GM19463 (cell line): ENCODE data around the gene TTBK2.
"Not testable (repeated sequence)": the region's sequence is repeated elsewhere in the genome, so short reads cannot be mapped to it uniquely, and the experiment has no call there.

Source experiments
- ATAC-seq: cut with Tn5 transposase; IDR thresholded peaks from one replicate; pipeline ENCODE4 v1.9.1; 2021; ENCODE audit warnings: mild to moderate bottlenecking, moderate library complexity; ENCODE audit not compliant: unreplicated experiment

The TTBK2 gene

DNA sequence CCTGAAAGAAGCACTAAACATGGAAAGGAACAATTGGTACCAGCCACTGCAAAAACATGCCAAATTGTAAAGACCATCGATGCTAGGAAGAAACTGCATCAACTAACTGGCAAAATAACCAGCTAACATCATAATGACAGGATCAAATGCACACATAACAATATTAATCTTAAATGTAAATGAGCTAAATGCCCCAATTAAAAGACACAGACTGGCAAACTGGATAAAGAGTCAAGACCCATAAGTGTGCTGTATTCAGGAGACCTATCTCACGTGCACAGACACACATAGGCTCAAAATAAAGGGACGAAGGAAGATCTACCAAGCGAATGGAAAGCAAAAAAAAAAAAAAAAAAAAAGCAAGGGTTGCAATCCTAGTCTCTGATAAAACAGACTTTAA lies 154.5 kb downstream of the TTBK2 start:
- ATAC-seq, result not testable (repeated sequence)

DNA sequence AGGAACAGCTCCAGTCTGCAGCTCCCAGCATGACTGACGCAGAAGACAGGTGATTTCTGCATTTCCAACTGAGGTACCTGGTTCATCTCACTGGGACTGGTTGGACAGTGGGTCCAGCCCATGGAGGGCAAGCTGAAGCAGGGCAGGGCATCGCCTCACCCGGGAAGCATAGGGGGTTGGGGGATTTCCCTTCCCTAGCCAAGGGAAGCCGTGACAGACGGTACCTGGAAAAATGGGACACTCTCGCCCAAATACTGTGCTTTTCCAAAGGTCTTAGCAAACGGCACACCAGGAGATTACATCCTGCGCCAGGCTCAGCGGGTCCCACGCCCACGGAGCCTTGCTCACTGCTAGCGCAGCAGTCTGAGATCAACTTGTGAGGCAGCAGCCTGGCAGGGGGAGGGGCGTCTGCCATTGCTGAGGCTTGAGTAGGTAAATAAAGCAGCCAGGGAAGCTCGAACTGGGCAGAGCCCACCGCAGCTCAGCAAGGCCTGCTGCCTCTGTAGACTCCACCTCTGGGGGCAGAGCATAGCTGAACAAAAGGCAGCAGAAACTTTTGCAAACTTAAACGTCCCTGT lies 156.3 kb downstream of the TTBK2 start:
- not testable (repeated sequence) for ATAC-seq

- not testable (repeated sequence) for ATAC-seq
Observed at GRCh38 chr15:42761813-42762212, 158.8 kb downstream of the TTBK2 start.

DNA sequence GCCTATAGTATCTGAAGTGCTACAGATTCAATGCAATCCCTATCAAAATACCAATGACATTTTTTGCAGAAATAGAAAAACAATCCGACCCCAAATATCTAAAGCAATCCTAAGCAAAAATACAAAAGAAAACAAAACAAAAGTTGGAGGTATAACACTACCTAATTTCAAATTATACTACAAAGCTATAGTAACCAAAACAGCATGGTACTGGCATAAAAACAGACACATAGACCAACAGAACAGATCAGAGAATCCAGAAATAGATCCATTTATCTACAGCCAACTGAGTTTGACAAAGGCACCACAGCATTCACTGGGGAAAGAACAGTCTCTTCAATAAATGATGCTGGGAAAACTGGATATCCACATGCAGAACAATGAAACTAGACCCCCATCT lies 159.8 kb downstream of the TTBK2 start:
- no peak for ATAC-seq

DNA sequence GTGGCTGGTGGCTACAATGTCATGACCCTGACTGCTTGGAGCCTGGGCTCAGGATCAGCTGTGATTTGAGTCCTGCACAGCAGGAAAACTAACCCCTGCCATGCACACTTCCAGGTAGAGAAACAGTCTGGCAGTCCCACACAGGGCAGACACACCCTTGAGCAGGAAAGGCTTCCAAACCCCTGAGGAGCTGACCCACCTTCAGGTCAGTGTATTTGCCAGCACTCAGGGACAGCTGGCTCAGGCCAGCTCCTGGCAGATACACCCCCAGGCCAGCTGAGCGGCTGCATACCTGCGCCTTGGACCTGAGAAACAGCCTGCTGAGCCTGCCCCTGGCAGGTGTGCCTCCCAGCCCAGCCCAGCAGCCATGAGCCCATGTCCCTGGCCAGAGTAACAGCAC lies 161.5 kb downstream of the TTBK2 start:
- ATAC-seq, result no peak

DNA sequence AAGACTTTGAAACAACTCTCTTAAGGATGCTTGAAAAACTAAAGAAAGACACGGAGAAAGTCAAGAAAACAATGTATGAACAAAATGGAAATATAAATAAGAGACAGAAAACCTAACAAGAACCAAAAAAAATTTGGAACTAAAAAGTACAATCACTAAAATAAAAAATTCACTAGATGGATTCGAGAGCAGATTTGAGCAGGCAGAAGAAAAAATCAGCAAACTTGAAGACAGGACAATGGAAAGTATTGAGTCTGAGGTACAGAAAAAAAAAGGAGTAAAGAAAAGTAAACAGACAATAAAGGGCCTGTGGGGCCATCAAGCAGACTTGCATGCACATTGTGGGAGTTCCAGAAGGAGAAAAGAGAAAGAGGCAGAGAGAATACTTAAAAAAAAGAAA lies 170.3 kb downstream of the TTBK2 start:
- no peak for ATAC-seq

GRCh38 chr15:42749266-42749665 lies 171.3 kb downstream of the TTBK2 start:
- no peak for ATAC-seq

- no peak for ATAC-seq
Observed at GRCh38 chr15:42744195-42744594, 176.4 kb downstream of the TTBK2 start.

- ATAC-seq, result no peak
Observed at GRCh38 chr15:42742149-42742548, 178.4 kb downstream of the TTBK2 start.

DNA sequence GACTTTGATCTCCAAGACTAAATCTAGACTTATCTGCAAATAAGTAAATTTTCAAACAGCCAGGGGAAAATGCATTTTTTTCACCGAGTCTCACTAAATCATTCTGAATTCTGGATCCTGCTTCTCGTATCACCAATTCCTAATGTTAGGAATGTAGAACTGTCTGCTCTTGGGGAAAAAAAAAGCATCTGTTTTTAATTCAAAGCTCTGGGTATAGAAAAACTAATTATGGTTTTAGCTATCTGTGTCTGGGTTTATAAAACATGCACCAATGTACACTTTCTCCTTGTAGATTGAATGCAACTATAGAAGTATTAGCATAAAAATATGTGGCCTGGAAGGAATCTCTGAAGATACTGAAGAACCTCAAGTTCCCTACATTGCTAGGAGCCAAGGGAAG lies 178.9 kb downstream of the TTBK2 start:
- ATAC-seq, result no peak

DNA sequence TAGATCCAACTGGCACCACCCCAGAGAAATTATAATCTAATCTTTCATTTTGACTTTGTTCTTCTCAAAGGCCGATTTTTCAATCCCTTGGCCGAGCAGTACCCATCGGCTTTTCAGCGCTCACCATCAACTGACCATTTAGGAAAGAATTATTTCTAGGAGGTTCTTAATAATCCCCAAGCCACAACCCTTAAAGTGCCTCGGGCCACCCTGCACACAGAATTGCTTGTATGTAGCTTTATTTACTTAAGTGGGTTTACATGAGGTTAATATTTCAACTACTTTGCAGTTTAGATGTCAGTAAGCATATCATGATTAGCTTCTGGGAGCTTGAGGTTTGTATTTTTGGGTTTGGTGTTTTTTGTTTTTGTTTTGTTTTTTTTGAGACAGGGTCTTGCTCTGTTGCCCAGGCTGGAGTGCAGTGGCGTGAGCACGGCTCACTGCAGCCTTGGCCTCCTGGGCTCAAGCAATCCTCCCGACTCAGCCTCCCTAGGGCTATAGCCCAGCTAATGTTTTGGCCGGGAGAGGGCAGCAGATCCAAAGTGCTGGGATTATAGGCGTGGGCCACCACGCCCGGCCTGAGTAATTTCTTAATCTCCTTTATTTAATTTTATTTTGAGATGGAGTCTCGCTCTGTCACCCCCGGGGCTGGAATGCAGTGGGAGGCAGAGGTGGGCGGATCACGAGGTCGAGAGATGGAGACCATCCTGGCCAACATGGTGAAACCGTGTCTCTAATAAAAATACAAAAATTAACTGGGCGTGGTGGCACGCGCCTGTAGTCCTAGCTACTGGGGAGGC lies 182.8 kb downstream of the TTBK2 start:
- no peak for ATAC-seq

GRCh38 chr15:42736793-42737528 lies 183.6 kb downstream of the TTBK2 start, which contains the start of gene CDAN1:
TSS of gene CDAN1 (minus strand) at chr15:42737128. CDS start at chr15:42737102, 26 bp downstream.
- ATAC-seq, result peak; percentile 86

- peak; percentile 34 for ATAC-seq
Observed at GRCh38 chr15:42736178-42736792, 184.3 kb downstream of the TTBK2 start.

DNA sequence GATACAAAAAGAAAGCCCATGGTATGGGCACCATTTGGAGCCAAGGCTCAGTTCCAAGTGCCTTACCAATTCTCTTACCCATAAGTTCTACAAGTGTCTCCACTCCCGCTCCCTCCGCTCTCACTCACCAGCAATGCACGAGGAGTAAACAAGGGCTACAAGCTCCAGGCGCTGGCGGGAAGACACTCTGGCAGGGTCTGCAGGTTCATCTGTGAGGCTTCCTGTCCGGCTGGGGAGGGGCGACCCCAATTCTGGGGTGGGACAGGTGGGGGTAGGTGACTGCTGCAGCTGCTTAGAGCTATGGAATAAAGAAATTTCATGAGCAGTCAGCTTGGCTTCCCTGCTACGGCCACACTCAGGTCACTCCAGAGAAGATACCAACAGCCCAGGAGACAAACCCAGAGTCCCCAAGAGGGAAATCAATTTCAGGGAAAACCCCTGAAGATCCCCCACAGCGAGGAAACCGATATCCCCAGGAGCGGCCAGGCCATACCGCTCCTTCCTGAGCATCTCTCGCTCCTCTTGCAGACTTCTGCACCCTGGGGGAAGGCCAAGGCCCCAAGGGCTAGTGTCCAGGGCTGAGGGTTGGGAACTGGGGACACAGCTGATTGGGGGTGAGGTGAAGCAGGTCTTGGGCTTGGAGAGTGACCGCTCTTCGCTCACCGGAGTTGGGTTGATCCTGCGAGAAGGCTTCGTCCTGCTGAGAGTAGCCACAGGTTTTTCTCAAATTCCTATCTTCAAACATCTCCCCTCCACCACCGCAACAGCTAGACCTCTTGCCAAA lies 185.0 kb downstream of the TTBK2 start:
- ATAC-seq, result no peak

DNA sequence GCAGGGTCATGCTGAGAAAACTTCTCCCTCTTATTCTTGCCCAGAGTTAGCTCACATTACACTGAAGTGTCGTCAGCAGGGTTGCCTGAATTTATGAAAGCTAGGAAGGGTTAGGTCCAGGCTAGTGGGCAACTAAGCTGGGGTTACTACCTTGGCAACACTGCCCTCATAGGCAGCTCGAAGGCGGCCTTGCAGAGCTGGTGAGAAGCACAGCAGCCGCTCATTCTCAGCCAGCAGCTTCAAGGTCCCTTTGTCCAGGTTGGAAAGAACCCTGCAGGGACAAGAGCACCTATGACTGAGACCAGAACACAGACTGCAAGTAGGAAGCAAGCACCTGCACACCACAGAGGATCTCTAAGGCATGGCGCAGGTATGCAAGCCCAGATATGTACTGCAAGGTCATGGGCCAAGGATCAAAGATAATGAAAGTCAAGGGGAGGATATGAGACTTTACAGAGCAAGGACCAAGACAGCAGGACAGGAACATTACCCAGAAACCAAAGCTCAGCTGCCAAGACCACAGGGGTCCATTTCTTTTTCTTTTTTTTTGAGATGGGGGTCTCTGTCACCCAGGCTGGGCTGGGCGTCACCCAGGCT lies 186.4 kb downstream of the TTBK2 start:
- ATAC-seq, result no peak

DNA sequence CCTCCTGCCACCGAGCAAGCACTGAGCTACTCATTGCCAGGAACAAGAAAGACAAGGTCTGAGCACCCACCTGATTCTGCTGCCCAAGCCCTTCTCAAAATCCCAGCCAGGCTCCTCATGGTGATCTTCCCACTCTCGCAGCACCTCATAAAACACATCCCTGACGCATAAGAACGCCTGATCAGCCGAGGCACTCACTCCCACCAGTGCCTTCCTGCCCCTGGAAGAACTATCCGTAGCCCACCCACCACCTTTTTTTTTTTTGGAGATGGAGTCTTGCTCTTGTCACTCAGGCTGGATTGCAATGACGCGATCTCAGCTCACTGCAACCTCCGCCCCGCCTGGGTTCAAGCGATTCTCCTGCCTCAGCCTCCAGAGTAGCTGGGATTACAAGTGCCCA lies 187.6 kb downstream of the TTBK2 start:
- no peak for ATAC-seq

DNA sequence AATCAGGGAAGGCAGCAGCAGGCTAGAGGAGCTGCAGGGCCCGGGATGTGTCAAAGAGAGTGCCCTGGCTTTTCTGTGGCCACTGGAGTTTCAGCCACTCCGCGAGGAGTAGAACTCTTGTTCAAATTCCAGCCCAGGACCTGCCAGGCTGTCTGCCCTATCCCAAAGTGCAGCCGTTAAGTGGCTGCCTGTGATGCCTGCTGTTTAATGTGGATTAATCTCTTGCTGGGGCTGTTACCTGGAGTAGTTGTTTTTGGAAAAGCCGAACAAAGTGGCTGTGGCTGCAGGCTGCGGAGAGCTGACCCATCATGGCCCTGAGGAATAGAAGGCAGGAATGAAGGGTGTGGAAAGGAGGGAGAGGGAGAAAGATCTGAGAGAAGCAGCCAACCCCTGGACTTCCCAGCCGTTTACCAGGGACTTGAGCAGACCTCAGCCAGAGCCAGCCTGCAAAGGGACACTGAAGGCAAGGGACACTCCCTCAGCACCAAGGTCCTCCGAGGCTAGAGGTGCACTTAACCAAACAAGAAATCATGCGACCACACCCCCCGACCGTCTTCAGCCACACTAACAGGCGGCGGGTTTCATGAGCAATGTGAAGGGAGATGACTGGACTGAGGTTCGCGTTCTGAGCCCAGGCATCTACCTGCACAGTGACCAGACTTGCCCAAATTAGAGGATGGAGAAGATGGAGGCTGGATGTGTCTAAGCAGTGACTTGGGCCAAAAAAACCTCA lies 188.3 kb downstream of the TTBK2 start:
- no peak for ATAC-seq

DNA sequence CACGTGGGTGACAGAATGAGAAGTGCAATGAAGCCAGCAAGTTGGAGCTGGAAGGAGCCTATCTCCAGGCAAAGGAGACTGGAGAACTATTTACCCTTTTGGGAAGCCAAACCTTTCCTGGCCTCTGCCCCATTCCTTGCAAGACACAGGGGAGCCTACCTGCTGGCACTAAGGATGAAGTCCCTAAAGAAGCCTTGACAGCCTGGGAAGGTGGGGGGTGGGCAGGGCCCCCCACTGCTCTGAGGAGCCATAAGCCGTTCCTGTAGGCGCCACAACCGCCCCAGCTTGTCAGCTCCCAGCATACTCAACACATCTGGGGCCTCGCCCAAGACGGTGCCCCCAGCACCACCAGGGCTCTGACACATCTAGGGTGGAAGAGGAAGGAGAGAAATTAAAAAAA lies 189.1 kb downstream of the TTBK2 start:
- ATAC-seq, result no peak

- ATAC-seq, result no peak
Observed at GRCh38 chr15:42730536-42730935, 190.0 kb downstream of the TTBK2 start.

DNA sequence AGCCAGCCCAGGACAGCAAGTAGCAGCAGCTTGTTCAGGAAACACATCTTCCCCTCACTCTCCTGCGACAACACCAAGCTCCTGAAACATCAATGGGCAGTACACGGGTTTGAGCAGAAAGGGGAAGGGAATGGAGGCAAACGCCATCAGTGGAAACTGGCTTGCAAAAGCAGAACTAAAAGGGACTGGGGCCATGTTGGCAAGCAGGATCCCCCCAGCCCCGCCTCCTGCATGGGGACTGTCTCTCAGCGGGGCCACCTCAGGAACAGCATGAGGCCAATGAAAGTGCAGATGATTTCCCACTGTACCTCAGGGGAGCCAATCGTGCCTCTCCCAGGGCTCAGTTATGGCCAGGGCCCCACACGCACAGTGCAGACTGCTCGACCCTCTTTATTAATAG lies 190.4 kb downstream of the TTBK2 start:
- no peak for ATAC-seq
